Smooth muscle cell (in vitro differentiated cells): Measurements from ENCODE around the gene PARD3B. TPM values are rescaled to one million over a fixed set of nuclear protein-coding genes. Genes with fewer than 3 reads are reported as not detected.
A peak's percentile ranks its signal among the peaks of the same experiment; 100 is the strongest.

ENCODE experiments used
- DNase-seq: peaks from one replicate; lab custom pipeline; 2025; ENCODE audit not compliant: unreplicated experiment; lab: John Stamatoyannopoulos, UW
- H2AFZ ChIP-seq: fragments of 200-600 bp; sonication (generic); 2 replicates; pipeline ENCODE4 v1.6.0; 2016; ENCODE audit warnings: antibody characterized with exemption, low read depth, mild to moderate bottlenecking
- H3F3A ChIP-seq: fragments of 200-600 bp; sonication (generic); 2 replicates; pipeline ENCODE4 v1.6.0; 2017; ENCODE audit warnings: antibody characterized with exemption, low read depth
- H3K27ac ChIP-seq: fragments of 200-600 bp; sonication (generic); 2 replicates; pipeline ENCODE4 v1.5.1; 2016; ENCODE audit warnings: low read depth, mild to moderate bottlenecking
- H3K27me3 ChIP-seq: fragments of 200-600 bp; sonication (generic); 2 replicates; pipeline ENCODE4 v1.6.1; 2016; ENCODE audit warnings: low read depth, mild to moderate bottlenecking
- H3K36me3 ChIP-seq: fragments of 200-600 bp; sonication (generic); 2 replicates; pipeline ENCODE4 v1.5.1; 2016; ENCODE audit warnings: low read depth
- H3K4me1 ChIP-seq: fragments of 200-600 bp; sonication (generic); 2 replicates; pipeline ENCODE4 v1.5.1; 2016; ENCODE audit warnings: low read depth
- H3K4me2 ChIP-seq: fragments of 200-600 bp; sonication (generic); 2 replicates; pipeline ENCODE4 v1.6.0; 2016; ENCODE audit warnings: mild to moderate bottlenecking
- H3K4me3 ChIP-seq: fragments of 200-600 bp; sonication (generic); 2 replicates; pipeline ENCODE4 v1.5.1; 2016; ENCODE audit warnings: mild to moderate bottlenecking
- H3K79me2 ChIP-seq: fragments of 200-600 bp; sonication (generic); 2 replicates; pipeline ENCODE4 v1.6.0; 2016; ENCODE audit warnings: low read depth, mild to moderate bottlenecking
- H3K9ac ChIP-seq: fragments of 200-600 bp; sonication (generic); 2 replicates; pipeline ENCODE4 v1.6.0; 2016; ENCODE audit warnings: low read depth
- H3K9me3 ChIP-seq: fragments of 200-600 bp; sonication (generic); replicated peaks from 2 replicates; pipeline ENCODE4 v1.5.1; 2016; ENCODE audit warnings: low read depth
- H4K20me1 ChIP-seq: fragments of 200-600 bp; sonication (generic); 2 replicates; pipeline ENCODE4 v1.6.0; 2016; ENCODE audit warnings: low read depth
- WGBS: methylation state at CpG from one replicate; pipeline ENCODE4 v1.1.7; 2016; ENCODE audit warnings: low lambda C conversion rate; 5-methylcytosine and 5-hydroxymethylcytosine counted together
- polyA plus RNA-seq: library from polyadenylated mRNA; unstranded; fragments of >200 nt; fragmentation: Nextera tagmentation; extraction: Ambion mirVana; gene quantifications from 2 replicates; pipeline ENCODE4 v1.2.1, GENCODE V29; 2016
- total RNA-seq: library from RNA; depleted of rRNA; stranded (reverse); fragments of >200 nt; gene quantifications from 2 replicates; pipeline ENCODE4 v1.2.3, GENCODE V29; 2014
- TF ChIP-seq, protein P1 (sequence below): fragments of 200-600 bp; sonication (generic); IDR thresholded peaks from 2 replicates; pipeline ENCODE4 v1.5.1; 2017; ENCODE audit warnings: borderline replicate concordance, mild to moderate bottlenecking, antibody characterized with exemption; ENCODE audit not compliant: insufficient read depth, poor library complexity, severe bottlenecking

PARD3B gene
- total and polyA plus RNA-seq, 2 experiments from 2014 or later, result 3.3 to 12.2 TPM

DNA sequence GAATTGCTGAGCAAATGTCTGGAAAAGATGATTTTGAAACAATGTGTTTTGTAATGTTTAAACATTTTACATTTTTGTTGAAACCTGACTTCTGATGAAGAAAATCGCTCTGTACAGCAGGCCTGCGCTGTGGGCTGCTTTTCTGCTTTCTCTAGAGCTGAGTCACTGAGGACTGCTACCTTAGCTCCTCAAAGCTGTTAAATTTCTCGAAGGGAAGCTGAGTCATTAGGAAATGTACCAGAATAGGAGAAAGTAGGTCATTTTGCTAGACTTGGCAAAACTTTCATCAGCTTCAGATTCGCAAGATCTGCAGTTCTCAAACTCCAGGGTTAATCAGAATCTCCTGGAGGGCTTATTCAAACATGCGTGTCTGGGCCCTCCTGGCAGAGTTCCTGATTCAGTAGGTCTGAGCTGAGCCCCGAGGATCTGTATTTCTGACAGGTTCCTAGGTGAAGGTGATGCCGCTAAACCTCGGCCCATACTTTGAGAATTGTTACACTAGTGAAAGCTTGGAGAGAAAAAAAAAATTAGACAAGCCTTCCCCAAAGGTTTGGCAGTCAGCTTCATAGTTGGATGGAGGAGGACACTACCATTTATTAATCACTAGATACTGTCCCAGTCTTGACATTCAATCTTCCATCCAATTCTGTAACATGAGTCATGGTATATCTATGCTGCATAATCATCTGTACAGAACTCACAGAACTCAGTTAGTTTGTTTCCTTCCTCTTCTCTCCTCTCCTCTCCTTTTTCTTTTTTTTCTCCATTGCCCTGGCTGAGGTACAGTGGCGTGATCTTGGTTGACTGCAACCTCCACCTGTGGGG lies 297.6 kb downstream of the PARD3B start:
- no peaks in the 10 kb centered on the region for H3K27me3 ChIP-seq
- peak overlapping the region; percentile 72 for H3K4me2 ChIP-seq
- H3K79me2 ChIP-seq, result no peaks in the 10 kb centered on the region
- peaks cover 11% of the 10 kb centered on the region for H4K20me1 ChIP-seq
- peaks cover 13% of the 10 kb centered on the region for H3F3A ChIP-seq
- no peaks in the 10 kb centered on the region for H3K9me3 ChIP-seq
- TF ChIP-seq, protein P1, sequence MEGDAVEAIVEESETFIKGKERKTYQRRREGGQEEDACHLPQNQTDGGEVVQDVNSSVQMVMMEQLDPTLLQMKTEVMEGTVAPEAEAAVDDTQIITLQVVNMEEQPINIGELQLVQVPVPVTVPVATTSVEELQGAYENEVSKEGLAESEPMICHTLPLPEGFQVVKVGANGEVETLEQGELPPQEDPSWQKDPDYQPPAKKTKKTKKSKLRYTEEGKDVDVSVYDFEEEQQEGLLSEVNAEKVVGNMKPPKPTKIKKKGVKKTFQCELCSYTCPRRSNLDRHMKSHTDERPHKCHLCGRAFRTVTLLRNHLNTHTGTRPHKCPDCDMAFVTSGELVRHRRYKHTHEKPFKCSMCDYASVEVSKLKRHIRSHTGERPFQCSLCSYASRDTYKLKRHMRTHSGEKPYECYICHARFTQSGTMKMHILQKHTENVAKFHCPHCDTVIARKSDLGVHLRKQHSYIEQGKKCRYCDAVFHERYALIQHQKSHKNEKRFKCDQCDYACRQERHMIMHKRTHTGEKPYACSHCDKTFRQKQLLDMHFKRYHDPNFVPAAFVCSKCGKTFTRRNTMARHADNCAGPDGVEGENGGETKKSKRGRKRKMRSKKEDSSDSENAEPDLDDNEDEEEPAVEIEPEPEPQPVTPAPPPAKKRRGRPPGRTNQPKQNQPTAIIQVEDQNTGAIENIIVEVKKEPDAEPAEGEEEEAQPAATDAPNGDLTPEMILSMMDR, result no peak
- peak overlapping the region; percentile 48 for H3K9ac ChIP-seq
- H3K27ac ChIP-seq, result peak overlapping the region; percentile 89
- no peak overlapping the region for H3K4me3 ChIP-seq
- no peaks in the 10 kb centered on the region for H3K4me1 ChIP-seq
- 40% methylated on average over 9 of the region's 9 CpGs for WGBS
- no peak for DNase-seq
- no peaks in the 10 kb centered on the region for H3K36me3 ChIP-seq
- H2AFZ ChIP-seq, result no peak overlapping the region

DNA sequence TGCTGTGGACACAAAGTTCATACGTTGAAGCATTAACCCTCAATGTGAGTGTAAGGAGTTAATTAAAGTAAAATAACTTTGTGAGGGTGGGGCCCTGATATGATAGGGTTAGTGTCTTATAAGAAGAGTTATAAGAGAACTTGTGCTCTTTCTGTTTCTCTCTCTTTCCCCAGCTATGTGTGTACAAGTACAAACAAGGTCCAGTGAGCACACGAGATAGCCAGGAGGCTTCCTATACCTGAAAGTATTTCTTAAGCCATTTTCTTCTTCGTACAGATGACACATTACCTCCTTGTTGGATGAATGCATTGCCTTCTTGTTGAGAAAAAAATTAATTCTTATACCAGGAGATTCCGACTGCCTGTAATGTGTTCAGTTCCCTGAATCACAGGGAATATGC lies 301.2 kb downstream of the PARD3B start:
- no peak overlapping the region for H2AFZ ChIP-seq
- H3K79me2 ChIP-seq, result no peaks in the 10 kb centered on the region
- 84% methylated on average over 4 of the region's 4 CpGs for WGBS
- H3F3A ChIP-seq, result peaks cover 13% of the 10 kb centered on the region
- no peaks in the 10 kb centered on the region for H3K27me3 ChIP-seq
- H4K20me1 ChIP-seq, result peaks cover 20% of the 10 kb centered on the region
- no peaks in the 10 kb centered on the region for H3K36me3 ChIP-seq
- no peak for DNase-seq
- H3K9me3 ChIP-seq, result no peaks in the 10 kb centered on the region
- TF ChIP-seq, protein P1, result no peak
- H3K4me3 ChIP-seq, result no peak overlapping the region
- no peak overlapping the region for H3K27ac ChIP-seq
- H3K4me1 ChIP-seq, result no peaks in the 10 kb centered on the region
- no peak overlapping the region for H3K4me2 ChIP-seq
- no peak overlapping the region for H3K9ac ChIP-seq

DNA sequence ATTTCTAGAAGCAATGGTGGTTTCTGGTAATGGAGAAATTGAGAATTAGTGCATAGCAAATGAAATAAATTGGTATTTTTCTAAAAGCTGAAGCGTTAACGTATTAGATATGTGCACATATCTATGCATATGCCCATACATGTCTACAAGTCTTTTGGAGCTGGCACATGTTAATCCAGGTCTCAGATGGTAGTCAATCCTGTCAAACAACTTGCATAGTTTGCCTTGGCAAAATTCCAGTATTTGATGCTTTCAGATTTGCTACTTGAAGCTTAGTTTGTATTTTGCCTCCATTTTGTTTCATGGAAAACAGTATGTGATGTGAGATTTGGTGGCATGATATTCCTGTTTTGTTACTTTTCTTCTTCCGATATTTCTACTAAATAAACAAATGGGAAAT lies 304.6 kb downstream of the PARD3B start:
- H2AFZ ChIP-seq, result no peak overlapping the region
- H3F3A ChIP-seq, result no peaks in the 10 kb centered on the region
- no peaks in the 10 kb centered on the region for H3K9me3 ChIP-seq
- peaks cover 7% of the 10 kb centered on the region for H3K4me1 ChIP-seq
- H3K36me3 ChIP-seq, result no peaks in the 10 kb centered on the region
- no peak overlapping the region for H3K4me2 ChIP-seq
- H3K79me2 ChIP-seq, result no peaks in the 10 kb centered on the region
- no peak for DNase-seq
- H3K27me3 ChIP-seq, result no peaks in the 10 kb centered on the region
- no peak overlapping the region for H3K9ac ChIP-seq
- TF ChIP-seq, protein P1, result no peak
- H3K4me3 ChIP-seq, result no peak overlapping the region
- H3K27ac ChIP-seq, result no peak overlapping the region
- WGBS, result 98% methylated on average over 3 of the region's 3 CpGs
- peaks cover 10% of the 10 kb centered on the region for H4K20me1 ChIP-seq

DNA sequence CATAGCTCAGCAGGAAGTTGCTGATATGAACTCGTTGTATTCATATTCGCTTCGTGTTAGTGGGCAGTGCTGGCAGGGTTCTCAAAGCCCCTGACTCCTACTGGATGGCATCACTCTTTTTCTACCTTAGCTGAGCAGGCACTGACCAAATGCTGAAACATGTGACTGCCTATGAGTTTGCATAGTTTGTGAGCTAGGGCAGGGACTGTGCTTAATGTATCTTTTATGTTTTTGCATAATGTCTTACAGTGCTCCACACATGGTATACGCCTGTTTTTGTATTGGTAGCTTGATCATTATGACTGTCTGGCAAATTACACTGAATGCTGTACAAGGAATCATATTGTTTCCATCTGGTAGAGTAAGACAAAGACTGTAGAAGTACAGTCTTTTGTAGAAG lies 305.3 kb downstream of the PARD3B start:
- Histone ChIP-seq H3K9me3 (no peaks in the 10 kb centered on the region), H4K20me1 (peaks cover 10% of the 10 kb centered on the region), H2AFZ (no peak overlapping the region), H3K9ac (no peak overlapping the region), H3K4me2 (no peak overlapping the region), H3K4me3 (no peak overlapping the region), H3K79me2 (no peaks in the 10 kb centered on the region), H3F3A (no peaks in the 10 kb centered on the region), H3K36me3 (no peaks in the 10 kb centered on the region), H3K27ac (no peak overlapping the region), H3K4me1 (peaks cover 7% of the 10 kb centered on the region), H3K27me3 (no peaks in the 10 kb centered on the region)
- TF ChIP-seq, protein P1, result no peak
- WGBS, result 84% methylated on average over 4 of the region's 4 CpGs
- DNase-seq, result no peak
